GM21515 (cell line): ENCODE data around the gene CORO2B.
"Not testable (repeated sequence)": the region's sequence is repeated elsewhere in the genome, so short reads cannot be mapped to it uniquely, and the experiment has no call there.

Source experiments
- ATAC-seq: cut with Tn5 transposase; IDR thresholded peaks from one replicate; pipeline ENCODE4 v1.9.1; 2021; ENCODE audit not compliant: unreplicated experiment

CORO2B gene

DNA sequence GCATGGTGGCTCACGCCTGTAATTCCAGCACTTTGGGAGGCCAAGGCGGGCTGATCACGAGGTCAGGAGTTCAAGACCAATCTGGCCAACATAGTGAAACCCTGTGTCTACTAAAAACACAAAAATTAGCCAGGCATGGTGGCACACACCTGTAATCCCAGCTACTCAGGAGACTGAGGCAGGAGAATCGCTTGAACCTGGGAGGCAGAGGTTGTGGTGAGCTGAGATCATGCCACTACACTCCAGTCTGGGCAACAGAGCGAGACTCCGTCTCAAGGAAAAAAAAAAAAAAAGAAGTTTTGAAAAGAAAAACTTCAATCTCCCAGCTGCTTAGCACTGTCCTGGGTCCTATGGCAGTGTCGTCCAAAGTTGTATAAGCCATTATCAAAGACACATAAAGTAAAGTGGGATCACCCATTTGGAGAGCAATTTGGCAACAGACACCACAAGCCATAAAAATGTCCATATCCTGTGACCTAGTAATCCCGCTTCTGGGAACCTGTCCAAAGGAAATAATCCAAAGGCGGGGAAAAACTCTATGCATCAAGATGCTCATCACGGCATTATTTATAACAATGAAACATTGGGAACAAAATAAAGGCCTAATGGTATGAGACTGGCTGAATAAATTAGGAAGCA is 26.2 kb downstream of the CORO2B start:
- ATAC-seq = not testable (repeated sequence)

GRCh38 chr15:68606375-68606774 is 27.6 kb downstream of the CORO2B start:
- ATAC-seq = no peak

- ATAC-seq = no peak
These were observed 29.5 kb downstream of the CORO2B start for GRCh38 chr15:68608206-68608843.

GRCh38 chr15:68608844-68609232 is 30.0 kb downstream of the CORO2B start:
- no peak for ATAC-seq

GRCh38 chr15:68609629-68610028 is 30.8 kb downstream of the CORO2B start:
- ATAC-seq = no peak

- ATAC-seq = no peak
These were observed 32.0 kb downstream of the CORO2B start for GRCh38 chr15:68610825-68611224.

- no peak for ATAC-seq
These were observed 33.7 kb downstream of the CORO2B start for GRCh38 chr15:68612503-68612902.

DNA sequence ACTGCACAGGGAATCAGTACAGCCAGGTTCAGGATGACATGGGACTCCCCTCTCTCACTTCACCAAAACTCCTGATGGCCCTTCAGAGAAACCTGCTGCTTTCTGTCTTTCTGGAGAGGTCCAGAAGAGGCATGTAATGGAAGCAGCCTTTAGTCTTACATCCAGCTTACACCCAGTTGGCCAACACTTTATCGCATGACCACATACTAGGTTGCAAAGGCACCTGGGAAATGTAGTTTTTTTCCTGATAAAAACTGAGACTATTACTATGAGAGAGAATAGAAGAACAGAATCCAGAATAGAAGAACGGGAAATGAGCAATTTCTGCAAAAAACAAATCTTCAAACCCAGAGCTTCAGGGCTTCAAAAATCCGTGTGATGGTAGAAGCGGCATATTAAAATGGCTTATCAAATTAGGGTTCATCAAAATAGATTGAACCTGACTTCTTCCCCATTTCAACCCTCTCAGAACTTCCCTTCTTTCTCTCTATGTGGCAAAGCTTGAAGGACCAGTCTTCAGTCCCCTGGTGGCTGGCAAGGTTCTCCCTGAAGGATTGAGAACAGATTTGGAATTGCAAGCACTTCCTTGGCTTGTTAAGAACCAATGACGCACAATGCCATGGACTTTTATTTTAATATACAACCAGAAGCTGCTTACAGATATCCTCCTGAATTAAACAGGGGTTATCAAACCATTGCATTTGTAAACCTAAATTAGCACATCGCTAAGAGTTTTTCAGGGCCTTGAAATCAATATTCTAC is 34.4 kb downstream of the CORO2B start:
- no peak for ATAC-seq

- no peak for ATAC-seq
These were observed 35.7 kb downstream of the CORO2B start for GRCh38 chr15:68614286-68615035.

- ATAC-seq = no peak
These were observed 36.5 kb downstream of the CORO2B start for GRCh38 chr15:68615301-68615700.

DNA sequence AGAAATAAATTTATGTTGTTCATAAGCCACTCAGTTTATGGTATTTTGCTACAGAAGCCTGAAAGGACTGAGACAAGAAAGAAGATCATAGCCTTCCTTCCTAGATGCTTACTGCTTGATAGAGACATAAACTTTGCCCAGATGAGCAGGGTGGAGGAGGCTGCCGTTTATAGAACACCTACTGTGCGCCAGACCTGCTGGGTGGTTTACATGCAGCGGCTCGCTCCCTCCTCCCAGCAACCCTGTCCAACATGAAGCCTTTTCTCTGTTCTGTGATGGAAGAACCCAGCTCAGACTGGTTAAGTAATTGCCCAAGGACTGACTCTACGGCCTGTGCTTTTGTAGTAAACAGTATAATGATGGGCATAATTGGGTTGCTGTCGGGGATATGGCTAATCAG is 37.0 kb downstream of the CORO2B start:
- no peak for ATAC-seq

DNA sequence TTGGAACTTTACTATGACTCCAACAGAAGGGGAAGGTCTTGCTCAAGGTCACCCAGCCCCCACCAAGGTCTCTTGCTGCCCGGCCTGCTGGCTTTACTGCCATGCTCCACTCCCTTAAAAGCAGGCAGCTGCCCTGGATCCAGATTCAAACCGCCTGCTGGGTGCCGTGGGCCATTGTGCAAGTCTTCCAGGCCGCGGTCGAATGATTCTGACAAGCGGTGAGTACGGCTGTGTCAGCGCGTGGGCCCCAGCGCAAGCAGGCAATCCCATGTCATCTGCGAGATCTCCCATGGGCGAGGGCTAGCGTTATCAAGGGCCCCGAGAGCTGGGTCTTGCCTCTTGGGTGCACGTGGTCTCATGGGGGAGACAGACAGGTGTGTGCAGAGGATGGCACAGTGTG is 37.6 kb downstream of the CORO2B start:
- no peak for ATAC-seq

GRCh38 chr15:68617001-68617400 is 38.2 kb downstream of the CORO2B start:
- no peak for ATAC-seq

DNA sequence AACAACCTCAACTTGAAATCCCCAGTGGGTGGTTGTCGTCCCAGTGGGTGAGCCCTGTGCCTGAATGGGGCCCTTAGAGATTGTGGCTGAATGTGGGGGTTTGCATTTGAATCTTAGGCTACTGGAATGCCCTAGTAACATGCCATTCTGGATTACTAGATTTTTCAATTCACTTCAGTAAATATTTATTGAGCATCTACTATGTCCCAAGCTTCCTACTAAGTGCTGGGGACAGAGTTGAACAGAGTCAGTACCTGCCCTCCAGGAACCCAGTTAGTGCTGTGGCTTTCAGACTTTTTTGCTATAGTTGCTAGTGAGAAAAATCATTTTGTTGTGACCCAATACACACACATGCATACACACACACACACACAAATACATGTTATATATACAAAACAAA is 39.0 kb downstream of the CORO2B start:
- no peak for ATAC-seq

DNA sequence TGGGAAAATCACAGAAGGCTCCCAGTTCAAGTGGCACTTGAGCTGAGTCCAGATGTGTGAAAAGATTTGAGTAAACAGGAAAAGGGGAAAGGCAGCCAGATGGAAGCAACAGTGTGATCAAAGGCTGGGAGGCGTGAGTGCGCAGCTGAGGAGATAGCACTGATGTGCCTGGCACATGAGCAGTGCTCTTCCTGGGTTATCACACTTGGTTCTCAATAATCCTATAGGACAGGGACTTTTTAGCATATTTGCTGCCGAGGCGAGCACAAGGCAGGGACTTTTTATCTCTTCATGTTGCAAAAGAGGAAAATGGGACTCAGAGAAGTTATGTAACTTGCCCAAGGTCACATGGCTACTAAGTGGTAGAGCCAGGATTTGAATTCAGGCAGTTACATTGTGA is 39.6 kb downstream of the CORO2B start:
- no peak for ATAC-seq

- ATAC-seq = no peak
These were observed 40.3 kb downstream of the CORO2B start for GRCh38 chr15:68618908-68619698.

GRCh38 chr15:68620721-68621527 is 42.1 kb downstream of the CORO2B start:
- ATAC-seq = no peak

- ATAC-seq = no peak
These were observed 42.7 kb downstream of the CORO2B start for GRCh38 chr15:68621535-68621934.

- no peak for ATAC-seq
These were observed 44.6 kb downstream of the CORO2B start for GRCh38 chr15:68623301-68623892.

- ATAC-seq = no peak
These were observed 47.1 kb downstream of the CORO2B start for GRCh38 chr15:68625853-68626252.
